ENCODE results near the gene TRPC4.

The TRPC4 gene

DNA sequence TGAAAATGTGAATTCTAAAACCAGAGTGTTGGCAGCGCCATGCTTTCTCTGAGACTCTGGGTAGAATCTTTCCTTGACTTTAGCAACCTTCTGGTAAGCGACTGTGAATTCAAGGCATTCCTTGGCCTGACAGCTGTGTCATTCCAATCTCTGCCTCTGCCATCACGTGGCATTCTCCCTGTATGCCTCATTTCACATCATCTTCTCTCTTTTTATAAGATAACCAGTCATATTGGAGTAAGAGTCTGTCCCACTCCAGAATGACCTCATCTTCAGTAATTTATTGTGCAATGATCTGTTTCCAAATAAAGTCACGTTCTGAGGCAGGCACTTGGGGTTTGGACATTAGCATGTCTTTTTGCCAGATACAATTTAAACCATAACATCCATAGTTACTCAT is 167.6 kb downstream of the TRPC4 start:
- Histone ChIP-seq H3K9me3 (ENCODE audit: control insufficient read depth in 5 of 5, low read length in 5 of 5) (no peaks in the 10 kb centered on the region), H3K27me3 (ENCODE audit: control insufficient read depth in 5 of 5, insufficient read depth in 4 of 5, low read length in 5 of 5) (no peaks in the 10 kb centered on the region), H3K9ac (ENCODE audit: low read length in 5 of 5) (no peak overlapping the region), H3K36me3 (ENCODE audit: control insufficient read depth in 5 of 5, insufficient read depth in 5 of 5, low read length in 5 of 5) (no peaks in the 10 kb centered on the region), H3K4me3 (ENCODE audit: low read depth in 1 of 5, low read length in 5 of 5) (no peak overlapping the region), H3K27ac (ENCODE audit: low read depth, low read length) (no peak overlapping the region), H3K4me1 (ENCODE audit: control insufficient read depth in 5 of 5, insufficient read depth in 5 of 5, low read length in 5 of 5) (peaks cover 0 to 7% (median 2%) of the 10 kb centered on the region in 5 donors)

DNA sequence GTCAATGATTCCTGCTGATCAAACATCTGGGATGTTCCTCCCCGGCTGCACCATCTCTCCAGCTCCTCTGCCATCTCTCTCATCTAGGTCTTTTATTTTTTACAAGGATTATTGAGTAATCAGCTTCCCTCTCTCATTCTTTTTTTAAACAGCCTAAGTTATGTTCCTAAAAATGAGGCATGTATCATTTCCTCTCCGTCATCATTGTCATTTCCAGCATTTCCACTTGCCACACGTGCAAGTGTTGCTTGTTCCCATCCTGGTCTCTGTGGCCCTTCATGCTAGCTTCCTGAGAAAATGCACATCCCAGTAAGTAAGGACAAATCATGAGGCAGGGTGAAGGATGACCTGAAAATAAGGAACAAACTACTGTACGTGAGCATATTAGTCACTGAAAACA is 168.3 kb downstream of the TRPC4 start:
- no peak overlapping the region for H3K27ac ChIP-seq (ENCODE audit: low read depth, low read length)
- no peak overlapping the region for H3K4me3 ChIP-seq (ENCODE audit: low read depth in 1 of 5, low read length in 5 of 5)
- H3K4me1 ChIP-seq (ENCODE audit: control insufficient read depth in 5 of 5, insufficient read depth in 5 of 5, low read length in 5 of 5): peaks cover 0 to 7% (median 2%) of the 10 kb centered on the region in 5 donors
- H3K27me3 ChIP-seq (ENCODE audit: control insufficient read depth in 5 of 5, insufficient read depth in 4 of 5, low read length in 5 of 5): no peaks in the 10 kb centered on the region
- no peaks in the 10 kb centered on the region for H3K36me3 ChIP-seq (ENCODE audit: control insufficient read depth in 5 of 5, insufficient read depth in 5 of 5, low read length in 5 of 5)
- H3K9ac ChIP-seq (ENCODE audit: low read length in 5 of 5): no peak overlapping the region
- H3K9me3 ChIP-seq (ENCODE audit: control insufficient read depth in 5 of 5, low read length in 5 of 5): no peaks in the 10 kb centered on the region

DNA sequence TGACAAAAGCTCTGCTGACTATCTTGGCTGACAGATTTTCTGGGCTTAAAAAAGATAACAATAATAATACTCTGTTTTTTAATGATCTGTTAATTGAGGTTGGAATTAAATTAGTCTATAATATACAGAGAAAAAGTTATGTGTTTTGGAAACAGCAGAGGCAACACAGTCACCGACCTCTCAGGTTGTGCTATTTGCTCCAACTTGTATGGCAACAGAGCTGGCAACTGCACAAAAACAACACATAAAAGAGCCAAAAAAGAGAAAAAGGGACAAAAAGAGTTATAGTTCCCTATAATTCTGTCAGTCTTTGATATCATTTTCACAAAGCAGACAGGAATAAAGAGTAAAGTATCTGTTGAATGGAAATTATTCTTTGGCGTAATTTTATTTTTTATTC is 168.7 kb downstream of the TRPC4 start:
- no peaks in the 10 kb centered on the region for H3K27me3 ChIP-seq (ENCODE audit: control insufficient read depth in 5 of 5, insufficient read depth in 4 of 5, low read length in 5 of 5)
- H3K9ac ChIP-seq (ENCODE audit: low read length in 5 of 5): no peak overlapping the region
- H3K4me3 ChIP-seq (ENCODE audit: low read depth in 1 of 5, low read length in 5 of 5): no peak overlapping the region
- no peaks in the 10 kb centered on the region for H3K36me3 ChIP-seq (ENCODE audit: control insufficient read depth in 5 of 5, insufficient read depth in 5 of 5, low read length in 5 of 5)
- H3K27ac ChIP-seq (ENCODE audit: low read depth, low read length): no peak overlapping the region
- H3K4me1 ChIP-seq (ENCODE audit: control insufficient read depth in 5 of 5, insufficient read depth in 5 of 5, low read length in 5 of 5): peaks cover 0 to 7% (median 2%) of the 10 kb centered on the region in 5 donors
- no peaks in the 10 kb centered on the region for H3K9me3 ChIP-seq (ENCODE audit: control insufficient read depth in 5 of 5, low read length in 5 of 5)

GRCh38 chr13:37695200-37695599 is 174.4 kb downstream of the TRPC4 start:
- no peaks in the 10 kb centered on the region for H3K4me1 ChIP-seq (ENCODE audit: control insufficient read depth in 5 of 5, insufficient read depth in 5 of 5, low read length in 5 of 5)
- H3K9ac ChIP-seq (ENCODE audit: low read length in 5 of 5): no peak overlapping the region
- H3K27ac ChIP-seq (ENCODE audit: low read depth, low read length): no peak overlapping the region
- no peak overlapping the region for H3K4me3 ChIP-seq (ENCODE audit: low read depth in 1 of 5, low read length in 5 of 5)
- no peaks in the 10 kb centered on the region for H3K36me3 ChIP-seq (ENCODE audit: control insufficient read depth in 5 of 5, insufficient read depth in 5 of 5, low read length in 5 of 5)
- no peaks in the 10 kb centered on the region for H3K27me3 ChIP-seq (ENCODE audit: control insufficient read depth in 5 of 5, insufficient read depth in 4 of 5, low read length in 5 of 5)
- no peaks in the 10 kb centered on the region for H3K9me3 ChIP-seq (ENCODE audit: control insufficient read depth in 5 of 5, low read length in 5 of 5)

DNA sequence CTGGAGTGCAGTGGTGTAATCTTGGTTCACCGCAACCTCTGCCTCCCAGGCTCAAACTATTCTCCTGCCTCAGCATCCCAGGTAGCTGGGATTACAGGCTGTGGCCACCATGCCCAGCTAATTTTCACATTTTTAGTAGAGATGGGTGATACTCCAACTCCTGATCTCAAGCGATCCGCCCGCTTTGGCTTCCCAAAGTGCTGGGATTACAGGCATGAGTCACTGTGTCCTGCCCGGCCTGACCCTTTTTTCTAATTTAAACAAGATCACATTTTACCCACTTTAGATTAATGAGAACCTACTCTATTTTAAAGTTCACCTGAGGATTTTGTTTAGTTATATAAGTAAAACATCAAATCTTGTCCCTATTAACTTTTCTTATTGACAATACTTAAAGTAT is 179.2 kb downstream of the TRPC4 start:
- H3K36me3 ChIP-seq (ENCODE audit: control insufficient read depth in 5 of 5, insufficient read depth in 5 of 5, low read length in 5 of 5): no peaks in the 10 kb centered on the region
- H3K4me3 ChIP-seq (ENCODE audit: low read depth in 1 of 5, low read length in 5 of 5): no peak overlapping the region

DNA sequence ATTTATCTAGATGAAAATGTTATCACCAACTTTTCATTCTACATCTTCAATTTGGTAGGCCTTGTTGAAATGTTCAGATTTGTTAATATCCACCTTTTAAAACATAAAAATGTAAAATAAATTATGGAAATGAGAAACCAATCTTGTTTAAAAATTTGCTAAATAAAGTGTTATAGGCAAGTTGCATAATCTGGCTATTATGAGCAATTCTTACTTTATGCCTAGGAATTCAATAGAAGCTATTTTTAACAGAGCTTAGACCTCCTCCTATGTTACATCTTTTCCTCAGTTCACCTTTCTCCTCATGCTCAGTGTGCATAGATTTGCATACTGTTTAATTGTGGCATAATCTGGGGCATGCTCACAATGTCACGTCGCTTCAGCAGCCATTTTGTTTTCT is 183.1 kb downstream of the TRPC4 start:
- no peaks in the 10 kb centered on the region for H3K27me3 ChIP-seq (ENCODE audit: control insufficient read depth in 5 of 5, insufficient read depth in 4 of 5, low read length in 5 of 5)
- H3K4me1 ChIP-seq (ENCODE audit: control insufficient read depth in 5 of 5, insufficient read depth in 5 of 5, low read length in 5 of 5): no peaks in the 10 kb centered on the region
- H3K27ac ChIP-seq (ENCODE audit: low read depth, low read length): no peak overlapping the region
- H3K36me3 ChIP-seq (ENCODE audit: control insufficient read depth in 5 of 5, insufficient read depth in 5 of 5, low read length in 5 of 5): no peaks in the 10 kb centered on the region
- H3K9me3 ChIP-seq (ENCODE audit: control insufficient read depth in 5 of 5, low read length in 5 of 5): no peaks in the 10 kb centered on the region
- H3K4me3 ChIP-seq (ENCODE audit: low read depth in 1 of 5, low read length in 5 of 5): no peak overlapping the region
- no peak overlapping the region for H3K9ac ChIP-seq (ENCODE audit: low read length in 5 of 5)

More for the DNA sequence above, 179.2 kb downstream of the TRPC4 start:
- no peak overlapping the region for H3K27ac ChIP-seq (ENCODE audit: low read depth, low read length)
- no peaks in the 10 kb centered on the region for H3K4me1 ChIP-seq (ENCODE audit: control insufficient read depth in 5 of 5, insufficient read depth in 5 of 5, low read length in 5 of 5)
- H3K27me3 ChIP-seq (ENCODE audit: control insufficient read depth in 5 of 5, insufficient read depth in 4 of 5, low read length in 5 of 5): no peaks in the 10 kb centered on the region
- no peak overlapping the region for H3K9ac ChIP-seq (ENCODE audit: low read length in 5 of 5)
- no peaks in the 10 kb centered on the region for H3K9me3 ChIP-seq (ENCODE audit: control insufficient read depth in 5 of 5, low read length in 5 of 5)

GRCh38 chr13:37685206-37685605 is 184.4 kb downstream of the TRPC4 start:
- H3K4me3 ChIP-seq (ENCODE audit: low read depth in 1 of 5, low read length in 5 of 5): no peak overlapping the region
- no peaks in the 10 kb centered on the region for H3K27me3 ChIP-seq (ENCODE audit: control insufficient read depth in 5 of 5, insufficient read depth in 4 of 5, low read length in 5 of 5)
- H3K9ac ChIP-seq (ENCODE audit: low read length in 5 of 5): no peak overlapping the region
- H3K9me3 ChIP-seq (ENCODE audit: control insufficient read depth in 5 of 5, low read length in 5 of 5): no peaks in the 10 kb centered on the region
- H3K4me1 ChIP-seq (ENCODE audit: control insufficient read depth in 5 of 5, insufficient read depth in 5 of 5, low read length in 5 of 5): no peaks in the 10 kb centered on the region
- no peaks in the 10 kb centered on the region for H3K36me3 ChIP-seq (ENCODE audit: control insufficient read depth in 5 of 5, insufficient read depth in 5 of 5, low read length in 5 of 5)
- H3K27ac ChIP-seq (ENCODE audit: low read depth, low read length): no peak overlapping the region

DNA sequence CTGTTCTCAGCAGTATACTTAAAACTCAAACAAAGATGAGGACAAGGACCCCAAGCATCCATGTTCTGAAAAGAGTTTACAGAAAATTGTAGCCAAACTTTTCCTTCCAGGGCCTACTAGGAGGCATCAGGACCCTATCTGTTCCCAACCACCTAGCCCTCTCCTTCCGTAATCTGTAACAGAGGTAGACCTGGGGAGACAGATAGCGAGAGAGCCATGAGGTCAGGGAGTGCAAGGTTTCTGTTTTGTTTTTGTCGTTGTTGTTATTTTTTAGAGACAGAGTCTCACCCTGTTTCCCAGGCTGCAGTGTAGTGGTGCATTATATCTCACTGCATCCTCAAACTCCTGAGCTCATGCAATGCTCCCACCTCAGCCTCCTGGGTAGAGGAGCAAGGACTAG is 187.1 kb downstream of the TRPC4 start:
- Histone ChIP-seq H3K4me1 (ENCODE audit: control insufficient read depth in 5 of 5, insufficient read depth in 5 of 5, low read length in 5 of 5) (no peaks in the 10 kb centered on the region), H3K9me3 (ENCODE audit: control insufficient read depth in 5 of 5, low read length in 5 of 5) (no peaks in the 10 kb centered on the region), H3K27me3 (ENCODE audit: control insufficient read depth in 5 of 5, insufficient read depth in 4 of 5, low read length in 5 of 5) (no peaks in the 10 kb centered on the region), H3K4me3 (ENCODE audit: low read depth in 1 of 5, low read length in 5 of 5) (no peak overlapping the region), H3K27ac (ENCODE audit: low read depth, low read length) (no peak overlapping the region), H3K36me3 (ENCODE audit: control insufficient read depth in 5 of 5, insufficient read depth in 5 of 5, low read length in 5 of 5) (no peaks in the 10 kb centered on the region), H3K9ac (ENCODE audit: low read length in 5 of 5) (no peak overlapping the region)

DNA sequence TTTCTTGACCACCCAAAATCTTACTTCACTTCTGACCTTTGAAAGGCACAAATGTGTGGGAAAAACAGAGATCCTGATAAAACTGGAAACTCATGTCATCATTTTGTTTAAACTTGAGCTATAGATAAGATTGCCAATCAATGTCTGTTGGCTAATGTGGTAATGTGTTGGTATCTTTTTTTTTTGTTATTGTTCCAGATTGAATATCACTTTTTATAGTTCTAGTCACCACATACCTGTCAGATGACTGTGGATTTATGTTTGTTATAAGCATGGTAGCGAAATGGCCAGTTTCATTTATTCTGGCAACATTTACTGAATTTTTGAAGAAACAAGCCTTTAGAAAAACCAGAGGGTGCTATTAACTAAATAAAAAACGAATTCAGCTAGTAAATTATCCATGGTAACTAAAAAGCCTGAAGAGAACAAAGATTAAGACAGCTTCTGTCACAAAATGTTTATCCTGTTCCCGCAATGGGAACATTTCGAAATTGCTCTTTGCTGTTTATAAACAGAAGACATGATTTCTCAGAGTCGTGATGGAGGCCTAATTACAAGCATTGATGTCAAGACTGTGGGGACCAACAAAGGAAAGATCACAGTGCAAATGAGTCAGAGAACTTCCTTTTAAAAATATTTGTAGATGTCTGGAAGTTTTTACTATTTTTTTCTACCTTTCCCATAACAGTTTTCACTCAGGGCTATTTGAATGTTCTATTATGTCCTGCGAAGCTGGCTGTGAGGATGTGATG is 188.1 kb downstream of the TRPC4 start:
- Histone ChIP-seq H3K9ac (ENCODE audit: low read length in 5 of 5) (no peak overlapping the region), H3K27ac (ENCODE audit: low read depth, low read length) (no peak overlapping the region), H3K4me3 (ENCODE audit: low read depth in 1 of 5, low read length in 5 of 5) (no peak overlapping the region), H3K27me3 (ENCODE audit: control insufficient read depth in 5 of 5, insufficient read depth in 4 of 5, low read length in 5 of 5) (no peaks in the 10 kb centered on the region), H3K4me1 (ENCODE audit: control insufficient read depth in 5 of 5, insufficient read depth in 5 of 5, low read length in 5 of 5) (no peaks in the 10 kb centered on the region), H3K36me3 (ENCODE audit: control insufficient read depth in 5 of 5, insufficient read depth in 5 of 5, low read length in 5 of 5) (no peaks in the 10 kb centered on the region), H3K9me3 (ENCODE audit: control insufficient read depth in 5 of 5, low read length in 5 of 5) (no peaks in the 10 kb centered on the region)

DNA sequence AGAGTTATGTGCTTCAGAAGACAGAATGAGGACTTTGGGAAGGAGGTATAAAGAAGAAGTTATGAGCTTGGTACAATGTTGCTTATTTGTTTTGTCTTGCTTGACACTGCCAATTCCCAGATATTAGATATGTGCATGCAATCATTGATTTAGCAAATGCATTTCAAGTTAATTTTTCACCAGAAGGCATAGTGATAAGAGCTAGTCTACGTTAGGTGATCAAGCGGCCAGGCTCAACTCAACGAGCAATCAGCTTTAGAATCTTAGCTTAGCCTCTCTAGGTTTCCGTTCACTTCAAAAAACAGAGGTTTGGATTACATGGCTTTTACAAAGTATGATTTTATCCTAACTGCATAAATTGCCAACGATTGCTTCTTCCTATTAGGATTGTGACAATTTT is 189.4 kb downstream of the TRPC4 start:
- no peaks in the 10 kb centered on the region for H3K9me3 ChIP-seq (ENCODE audit: control insufficient read depth in 5 of 5, low read length in 5 of 5)
- H3K27me3 ChIP-seq (ENCODE audit: control insufficient read depth in 5 of 5, insufficient read depth in 4 of 5, low read length in 5 of 5): no peaks in the 10 kb centered on the region
- H3K9ac ChIP-seq (ENCODE audit: low read length in 5 of 5): no peak overlapping the region
- no peaks in the 10 kb centered on the region for H3K36me3 ChIP-seq (ENCODE audit: control insufficient read depth in 5 of 5, insufficient read depth in 5 of 5, low read length in 5 of 5)
- H3K4me3 ChIP-seq (ENCODE audit: low read depth in 1 of 5, low read length in 5 of 5): no peak overlapping the region
- no peaks in the 10 kb centered on the region for H3K4me1 ChIP-seq (ENCODE audit: control insufficient read depth in 5 of 5, insufficient read depth in 5 of 5, low read length in 5 of 5)
- no peak overlapping the region for H3K27ac ChIP-seq (ENCODE audit: low read depth, low read length)
